K562 (cell line): ENCODE data around the gene PDCD11. TPM values are rescaled to one million over a fixed set of nuclear protein-coding genes. Genes with fewer than 3 reads are reported as not detected.

Experiments used
- DEAF1 ChIP-seq: fragments of 450-650 bp; formaldehyde crosslinking; IDR thresholded peaks from 2 replicates; pipeline ENCODE4 v1.4.0; 2020; ENCODE audit warnings: mild to moderate bottlenecking, moderate library complexity
- HDAC2 ChIP-seq: fragments of 450-650 bp; IDR thresholded peaks from 2 replicates; pipeline ENCODE4 v1.6.1; 2016; ENCODE audit warnings: mild to moderate bottlenecking
- PURB ChIP-seq: sonication (generic); formaldehyde crosslinking; IDR thresholded peaks from 2 replicates; pipeline ENCODE4 v1.9.0; 2021; ENCODE audit warnings: low read depth, mild to moderate bottlenecking, missing genetic modification reagents
- RBM39 ChIP-seq: fragments of 200-400 bp; formaldehyde crosslinking; optimal IDR thresholded peaks from 2 replicates; pipeline ENCODE3; 2018; ENCODE audit warnings: low read depth, low read length
- RNF219 ChIP-seq: fragments of 250-450 bp; sonication (Bioruptor Pico); IDR thresholded peaks from 2 replicates; pipeline ENCODE4 v1.5.0; 2022; ENCODE audit warnings: mild to moderate bottlenecking
- TAF1 ChIP-seq: IDR thresholded peaks from 2 replicates; pipeline ENCODE4 v1.6.1; 2011; ENCODE audit warnings: mild to moderate bottlenecking, low read length, moderate library complexity; ENCODE audit not compliant: insufficient read depth, control insufficient read depth, severe bottlenecking; ENCODE audit errors: extremely low read depth
- ZBED1 ChIP-seq: IDR thresholded peaks from 2 replicates; pipeline ENCODE4 v1.6.1; 2014
- ZNF778 ChIP-seq: fragments of 450-650 bp; formaldehyde crosslinking; IDR thresholded peaks from 2 replicates; pipeline ENCODE4 v1.4.0; 2020; ENCODE audit warnings: mild to moderate bottlenecking, moderate library complexity
- polyA plus RNA-seq, 8 experiments: library from polyadenylated mRNA; depleted of rRNA in 4 of 8; stranded (reverse) in 5 of 8; unstranded in 3 of 8; fragments of >200 nt; fragmentation: Nextera tagmentation in 2 of 8; fragmentation: Illumina TruSeq in 1 of 8; extraction: Ambion mirVana in 2 of 8; extraction: Trizol in 1 of 8; gene quantifications; 2 replicates each; pipeline versions ENCODE4 v1.2.1 to v1.2.3, GENCODE V29; 2011 to 2014; ENCODE audit warnings: inconsistent platforms in 1 of 8, missing spikeins in 1 of 8
- total RNA-seq, 7 experiments: library from RNA; depleted of rRNA in 6 of 7; stranded (reverse); fragments of >200 nt in 6 of 7; fragmentation: Illumina TruSeq in 2 of 7; extraction: Trizol in 2 of 7; gene quantifications; 2 replicates each; pipeline versions ENCODE4 v1.2.1 to v1.2.3, GENCODE V29; 2011 to 2021; ENCODE audit warnings: low replicate concordance in 1 of 7
- TF ChIP-seq, protein P1 (sequence below): sonication (generic); formaldehyde crosslinking; IDR thresholded peaks from 2 replicates; pipeline ENCODE4 v1.8.0; 2023; ENCODE audit warnings: mild to moderate bottlenecking, missing genetic modification reagents
- TF ChIP-seq, protein P2 (sequence below), 2 experiments: fragments of 250-450 bp in 1 of 2; fragments of 450-650 bp in 1 of 2; sonication (Bioruptor Pico) in 1 of 2; IDR thresholded peaks; 2 replicates each; pipeline versions ENCODE4 v1.6.1 to v1.8.0; 2016 to 2021; ENCODE audit warnings: mild to moderate bottlenecking in 2 of 2, moderate library complexity in 2 of 2, missing compliant biosample characterization in 1 of 2, missing genetic modification characterization in 1 of 2

The PDCD11 gene
- total and polyA plus RNA-seq, 9 of the 15 experiments (the other 6 are each of a cell fraction or from before 2014, with no cell fraction given) = 14.8 to 73.8 (median 50.0) TPM

DNA sequence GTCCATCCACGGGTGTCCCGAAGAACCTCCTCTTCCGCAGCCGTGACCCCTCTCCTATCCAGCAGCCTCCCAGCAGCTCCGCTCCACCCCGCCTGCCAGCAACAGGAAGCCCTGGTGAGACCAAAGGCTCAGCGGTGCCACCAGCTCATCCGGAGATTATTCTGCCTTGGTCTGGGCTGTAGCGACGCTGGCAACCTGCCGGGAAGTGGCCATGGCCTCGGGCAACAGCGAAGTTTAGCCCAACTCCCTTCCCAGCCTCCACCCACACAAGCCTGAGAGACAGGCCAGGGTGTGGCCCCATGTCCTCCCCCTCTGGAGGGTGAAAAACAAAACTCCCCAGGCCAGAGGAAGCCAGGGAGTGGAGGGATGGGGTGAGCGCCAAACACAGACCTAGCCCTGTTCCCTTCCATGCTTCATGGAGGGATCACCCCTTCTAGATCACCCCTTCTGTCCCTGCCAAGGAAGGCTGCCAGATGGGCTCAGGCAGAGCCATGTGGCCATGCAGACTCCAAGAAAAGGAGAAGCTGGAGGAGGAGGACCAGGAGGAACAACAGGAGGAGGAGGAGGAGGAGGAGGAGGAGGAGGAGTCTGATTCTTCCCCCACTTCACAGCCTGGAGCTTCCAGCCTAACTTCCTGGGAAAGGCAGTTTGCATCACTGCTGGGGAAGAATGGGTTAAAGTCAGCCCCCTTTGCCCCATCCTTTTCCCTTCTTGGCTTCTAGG lies 54.8 kb downstream of the PDCD11 start (continued):
- TF ChIP-seq, protein P1, sequence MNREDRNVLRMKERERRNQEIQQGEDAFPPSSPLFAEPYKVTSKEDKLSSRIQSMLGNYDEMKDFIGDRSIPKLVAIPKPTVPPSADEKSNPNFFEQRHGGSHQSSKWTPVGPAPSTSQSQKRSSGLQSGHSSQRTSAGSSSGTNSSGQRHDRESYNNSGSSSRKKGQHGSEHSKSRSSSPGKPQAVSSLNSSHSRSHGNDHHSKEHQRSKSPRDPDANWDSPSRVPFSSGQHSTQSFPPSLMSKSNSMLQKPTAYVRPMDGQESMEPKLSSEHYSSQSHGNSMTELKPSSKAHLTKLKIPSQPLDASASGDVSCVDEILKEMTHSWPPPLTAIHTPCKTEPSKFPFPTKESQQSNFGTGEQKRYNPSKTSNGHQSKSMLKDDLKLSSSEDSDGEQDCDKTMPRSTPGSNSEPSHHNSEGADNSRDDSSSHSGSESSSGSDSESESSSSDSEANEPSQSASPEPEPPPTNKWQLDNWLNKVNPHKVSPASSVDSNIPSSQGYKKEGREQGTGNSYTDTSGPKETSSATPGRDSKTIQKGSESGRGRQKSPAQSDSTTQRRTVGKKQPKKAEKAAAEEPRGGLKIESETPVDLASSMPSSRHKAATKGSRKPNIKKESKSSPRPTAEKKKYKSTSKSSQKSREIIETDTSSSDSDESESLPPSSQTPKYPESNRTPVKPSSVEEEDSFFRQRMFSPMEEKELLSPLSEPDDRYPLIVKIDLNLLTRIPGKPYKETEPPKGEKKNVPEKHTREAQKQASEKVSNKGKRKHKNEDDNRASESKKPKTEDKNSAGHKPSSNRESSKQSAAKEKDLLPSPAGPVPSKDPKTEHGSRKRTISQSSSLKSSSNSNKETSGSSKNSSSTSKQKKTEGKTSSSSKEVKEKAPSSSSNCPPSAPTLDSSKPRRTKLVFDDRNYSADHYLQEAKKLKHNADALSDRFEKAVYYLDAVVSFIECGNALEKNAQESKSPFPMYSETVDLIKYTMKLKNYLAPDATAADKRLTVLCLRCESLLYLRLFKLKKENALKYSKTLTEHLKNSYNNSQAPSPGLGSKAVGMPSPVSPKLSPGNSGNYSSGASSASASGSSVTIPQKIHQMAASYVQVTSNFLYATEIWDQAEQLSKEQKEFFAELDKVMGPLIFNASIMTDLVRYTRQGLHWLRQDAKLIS = no peak
- TF ChIP-seq DEAF1 (CRISPR knock-in tag) (no peak), RBM39 (no peak), ZNF778 (CRISPR knock-in tag) (no peak), HDAC2 (no peak), ZBED1 (no peak), RNF219 (CRISPR knock-in tag) (no peak), PURB (no peak), TAF1 (no peak)
- TF ChIP-seq, protein P2, sequence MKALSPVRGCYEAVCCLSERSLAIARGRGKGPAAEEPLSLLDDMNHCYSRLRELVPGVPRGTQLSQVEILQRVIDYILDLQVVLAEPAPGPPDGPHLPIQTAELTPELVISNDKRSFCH (CRISPR knock-in tag; IDR thresholded peaks at IDR 0.05) = no peak
- TF ChIP-seq, protein P2 (tag; IDR thresholded peaks at IDR 0.05) = no peak
